ENCODE results near the gene IGFN1.

Gene IGFN1

DNA sequence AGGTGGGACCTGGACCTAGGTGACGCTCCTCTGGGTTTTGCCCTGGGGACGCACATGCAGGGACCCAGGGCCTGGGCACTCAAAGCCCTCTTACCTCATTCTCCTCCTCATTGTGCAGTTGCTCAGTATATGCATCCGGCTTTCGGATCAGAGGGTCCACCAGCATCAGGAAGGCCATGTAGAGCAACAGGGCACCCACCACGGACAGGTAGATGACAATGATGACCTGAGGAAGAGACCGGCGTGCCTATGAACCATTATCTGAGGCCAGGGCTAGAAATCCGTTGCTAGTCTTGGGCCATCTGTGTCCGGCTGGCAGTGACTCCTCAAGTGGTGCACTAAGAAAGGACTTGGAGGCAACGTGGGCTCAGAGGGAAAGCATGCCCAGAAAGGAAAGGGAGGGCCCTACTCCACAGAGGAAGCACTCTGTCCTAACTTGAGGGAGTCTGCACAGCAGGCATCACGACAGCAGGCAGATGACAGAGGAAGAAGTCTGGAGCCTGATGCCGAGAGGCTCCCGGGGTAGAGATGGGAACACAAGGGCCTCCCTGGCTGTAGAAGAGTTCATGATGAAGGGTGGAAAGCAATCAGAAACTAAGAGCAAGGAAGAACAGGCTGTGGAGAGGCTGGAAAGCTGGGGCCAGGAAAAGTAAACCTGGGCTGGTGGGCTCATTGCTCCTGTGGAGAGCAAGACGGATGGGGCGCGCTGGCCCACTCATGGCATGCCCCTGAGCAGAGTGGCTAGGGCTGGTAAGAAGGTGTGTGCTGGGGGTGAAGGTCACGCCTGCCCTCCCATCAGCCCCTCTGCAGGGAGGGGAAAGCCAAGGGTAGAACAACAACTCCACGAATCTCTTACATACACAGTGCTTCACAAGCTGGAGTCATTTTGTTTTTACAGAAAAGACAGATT lies 46.6 kb upstream of the IGFN1 start:
- H3K36me3 ChIP-seq: peaks cover 72% of the 10 kb centered on the region
- H3K4me3 ChIP-seq (ENCODE audit: low read depth in 1 of 2, low read length in 1 of 2): no peak overlapping the region
- H3K27ac ChIP-seq: no peak overlapping the region
- no peaks in the 10 kb centered on the region for H3K27me3 ChIP-seq
- H3K9me3 ChIP-seq: no peaks in the 10 kb centered on the region
- H3K4me1 ChIP-seq (ENCODE audit: control insufficient read depth in 1 of 2, insufficient read depth in 1 of 2, low read depth in 1 of 2, low read length in 1 of 2): no peaks in the 10 kb centered on the region
- TF ChIP-seq, protein P1, sequence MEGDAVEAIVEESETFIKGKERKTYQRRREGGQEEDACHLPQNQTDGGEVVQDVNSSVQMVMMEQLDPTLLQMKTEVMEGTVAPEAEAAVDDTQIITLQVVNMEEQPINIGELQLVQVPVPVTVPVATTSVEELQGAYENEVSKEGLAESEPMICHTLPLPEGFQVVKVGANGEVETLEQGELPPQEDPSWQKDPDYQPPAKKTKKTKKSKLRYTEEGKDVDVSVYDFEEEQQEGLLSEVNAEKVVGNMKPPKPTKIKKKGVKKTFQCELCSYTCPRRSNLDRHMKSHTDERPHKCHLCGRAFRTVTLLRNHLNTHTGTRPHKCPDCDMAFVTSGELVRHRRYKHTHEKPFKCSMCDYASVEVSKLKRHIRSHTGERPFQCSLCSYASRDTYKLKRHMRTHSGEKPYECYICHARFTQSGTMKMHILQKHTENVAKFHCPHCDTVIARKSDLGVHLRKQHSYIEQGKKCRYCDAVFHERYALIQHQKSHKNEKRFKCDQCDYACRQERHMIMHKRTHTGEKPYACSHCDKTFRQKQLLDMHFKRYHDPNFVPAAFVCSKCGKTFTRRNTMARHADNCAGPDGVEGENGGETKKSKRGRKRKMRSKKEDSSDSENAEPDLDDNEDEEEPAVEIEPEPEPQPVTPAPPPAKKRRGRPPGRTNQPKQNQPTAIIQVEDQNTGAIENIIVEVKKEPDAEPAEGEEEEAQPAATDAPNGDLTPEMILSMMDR (IDR thresholded peaks at IDR 0.05): no peak

DNA sequence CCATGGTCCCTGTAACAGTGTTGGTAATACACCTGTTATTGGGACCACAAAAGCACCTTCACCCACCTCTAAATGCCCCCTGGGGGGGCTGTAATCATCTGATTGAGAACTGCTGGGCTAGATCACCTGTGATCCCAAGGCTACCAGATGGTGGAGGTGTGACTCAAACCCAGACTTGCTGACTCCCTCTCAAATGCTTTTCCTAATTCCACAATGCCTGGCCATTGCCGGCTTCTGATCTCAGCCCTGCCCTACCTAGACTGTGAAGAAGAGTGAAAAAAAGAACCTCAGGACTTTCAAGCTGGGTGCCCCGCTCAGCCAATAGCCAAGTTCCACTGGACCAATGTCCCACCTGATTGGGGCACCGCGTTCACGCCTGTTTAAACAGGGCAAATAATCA lies 45.9 kb upstream of the IGFN1 start:
- Histone ChIP-seq H3K4me1 (ENCODE audit: control insufficient read depth in 1 of 2, insufficient read depth in 1 of 2, low read depth in 1 of 2, low read length in 1 of 2) (no peaks in the 10 kb centered on the region), H3K36me3 (peaks cover 67% of the 10 kb centered on the region), H3K27me3 (no peaks in the 10 kb centered on the region), H3K27ac (no peak overlapping the region), H3K9me3 (no peaks in the 10 kb centered on the region), H3K4me3 (ENCODE audit: low read depth in 1 of 2, low read length in 1 of 2) (no peak overlapping the region)
- TF ChIP-seq, protein P1 (IDR thresholded peaks at IDR 0.05): no peak

DNA sequence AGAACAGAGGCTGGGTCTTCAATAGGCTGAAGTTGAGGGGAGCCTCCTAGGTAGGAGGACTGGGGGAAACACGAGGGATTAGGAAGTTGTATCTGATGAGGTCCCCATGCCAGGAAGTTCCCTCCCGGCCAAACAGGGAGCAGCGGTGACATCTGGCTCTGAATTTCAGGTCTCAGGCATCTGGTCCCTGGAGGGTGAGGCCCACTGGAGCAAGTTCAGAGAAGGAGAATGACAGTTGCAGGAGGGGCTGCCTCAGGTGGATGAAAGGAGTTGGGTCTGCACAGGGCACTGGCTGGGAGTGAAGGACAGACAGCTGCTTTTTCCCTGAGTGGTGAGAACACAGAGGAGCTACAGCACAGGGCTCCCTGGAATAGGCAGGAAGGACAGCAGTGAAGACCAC lies 45.5 kb upstream of the IGFN1 start:
- H3K4me3 ChIP-seq (ENCODE audit: low read depth in 1 of 2, low read length in 1 of 2): no peak overlapping the region
- H3K36me3 ChIP-seq: peaks cover 67% of the 10 kb centered on the region
- TF ChIP-seq, protein P1 (IDR thresholded peaks at IDR 0.05): no peak
- no peaks in the 10 kb centered on the region for H3K4me1 ChIP-seq (ENCODE audit: control insufficient read depth in 1 of 2, insufficient read depth in 1 of 2, low read depth in 1 of 2, low read length in 1 of 2)
- no peaks in the 10 kb centered on the region for H3K9me3 ChIP-seq
- no peak overlapping the region for H3K27ac ChIP-seq
- no peaks in the 10 kb centered on the region for H3K27me3 ChIP-seq

DNA sequence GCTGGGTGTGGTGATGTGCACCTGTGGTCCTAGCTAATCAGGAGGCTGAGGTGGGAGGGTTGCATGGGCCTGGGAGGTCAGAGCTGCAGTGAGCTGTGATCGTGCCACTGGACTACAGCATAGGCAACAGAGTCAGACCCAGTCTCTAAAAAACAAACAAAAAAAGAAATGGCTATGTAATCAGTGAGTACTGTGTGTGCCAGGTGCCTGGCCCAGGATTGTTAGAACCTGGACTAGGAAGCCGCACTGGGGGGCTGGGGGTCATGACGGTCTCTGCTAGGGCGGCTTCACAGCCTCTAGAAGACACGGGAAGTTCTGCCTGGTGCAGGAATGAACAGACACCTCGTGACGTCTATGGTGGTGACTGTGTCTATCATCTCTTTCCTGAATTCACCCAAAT lies 44.8 kb upstream of the IGFN1 start:
- no peak overlapping the region for H3K27ac ChIP-seq
- H3K36me3 ChIP-seq: peaks cover 65% of the 10 kb centered on the region
- no peaks in the 10 kb centered on the region for H3K9me3 ChIP-seq
- H3K4me1 ChIP-seq (ENCODE audit: control insufficient read depth in 1 of 2, insufficient read depth in 1 of 2, low read depth in 1 of 2, low read length in 1 of 2): no peaks in the 10 kb centered on the region
- no peaks in the 10 kb centered on the region for H3K27me3 ChIP-seq
- TF ChIP-seq, protein P1 (IDR thresholded peaks at IDR 0.05): no peak
- H3K4me3 ChIP-seq (ENCODE audit: low read depth in 1 of 2, low read length in 1 of 2): no peak overlapping the region

DNA sequence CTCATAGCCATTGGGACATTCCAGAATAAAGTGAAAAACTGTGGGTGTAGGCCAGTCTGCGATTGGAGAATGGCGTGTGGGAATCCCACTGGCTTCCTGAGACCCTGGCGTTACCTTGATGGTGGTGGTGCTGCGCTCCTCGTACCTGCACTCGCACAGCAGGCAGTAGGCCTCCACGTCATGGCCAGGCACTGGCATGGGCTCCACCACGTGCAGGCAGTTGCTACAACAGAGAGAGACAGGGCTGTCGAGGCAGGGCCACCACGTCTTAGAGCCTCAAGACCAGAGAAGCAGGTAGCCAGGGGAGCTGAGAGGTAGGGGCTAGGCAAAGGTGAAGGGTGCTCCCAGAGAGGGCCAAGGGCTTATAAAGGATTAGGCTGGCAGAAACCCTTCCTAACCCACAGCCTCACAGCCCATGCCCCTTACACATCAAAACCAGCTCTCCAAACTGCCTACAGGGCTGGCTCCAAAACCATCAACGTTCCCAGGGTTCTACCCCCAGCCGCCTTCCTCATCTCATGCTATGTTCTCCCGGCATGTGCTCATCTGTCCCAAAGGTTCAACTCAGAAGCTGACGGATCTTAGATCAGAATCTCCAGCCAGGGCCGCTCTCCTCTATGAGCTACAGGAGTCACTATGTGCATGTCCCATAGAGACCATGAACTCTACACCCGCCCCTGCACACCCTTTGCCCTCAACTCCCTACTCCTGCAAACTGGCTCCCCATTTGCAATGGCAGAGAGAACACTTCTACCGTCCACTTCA lies 43.8 kb upstream of the IGFN1 start:
- no peak overlapping the region for H3K27ac ChIP-seq
- TF ChIP-seq, protein P1 (IDR thresholded peaks at IDR 0.05): no peak
- H3K9me3 ChIP-seq: no peaks in the 10 kb centered on the region
- peaks cover 59% of the 10 kb centered on the region for H3K36me3 ChIP-seq
- no peaks in the 10 kb centered on the region for H3K4me1 ChIP-seq (ENCODE audit: control insufficient read depth in 1 of 2, insufficient read depth in 1 of 2, low read depth in 1 of 2, low read length in 1 of 2)
- H3K4me3 ChIP-seq (ENCODE audit: low read depth in 1 of 2, low read length in 1 of 2): no peak overlapping the region
- no peaks in the 10 kb centered on the region for H3K27me3 ChIP-seq
